H1 (cell line): ENCODE data around the gene NIM1K. TPM values are rescaled to one million over a fixed set of nuclear protein-coding genes. Genes with fewer than 3 reads are reported as not detected.

Experiments used
- CTCF ChIA-PET: fragments of 300-600 bp; sonication (Branson Sonifier 250); formaldehyde crosslinking; loops from one replicate; lab custom pipeline; 2021; ENCODE audit not compliant: partially characterized antibody; lab: Charles Lee
- POLR2A ChIA-PET: fragments of 300-600 bp; sonication (Branson Sonifier 250); formaldehyde crosslinking; loops from one replicate; lab custom pipeline; 2021; ENCODE audit warnings: inconsistent platforms; ENCODE audit not compliant: partially characterized antibody; lab: Charles Lee
- DNase-seq, 2 experiments: peaks; one replicate each; pipeline versions ENCODE4 v3.0.0 to v3.0.0-alpha.2; 2010 to 2022; ENCODE audit warnings: low spot score in 2 of 2, low read depth in 1 of 2, mixed read lengths in 1 of 2
- FAIRE-seq: peaks from 2 replicates; lab custom pipeline; 2011; peaks lifted over from hg19 to GRCh38; lab: Jason Lieb, UNC
- H2AFZ ChIP-seq: 2 replicates; pipeline ENCODE4 v1.8.1; 2012; ENCODE audit warnings: low read length, inconsistent platforms
- H2AK5ac ChIP-seq: 2 replicates; pipeline ENCODE4 v1.6.1; 2013; ENCODE audit warnings: low read depth, low read length
- H2BK120ac ChIP-seq: replicated peaks from 2 replicates; pipeline ENCODE3; 2013; ENCODE audit warnings: low read depth, low read length, inconsistent platforms
- H2BK12ac ChIP-seq: 2 replicates; pipeline ENCODE4 v1.6.1; 2013; ENCODE audit warnings: low read depth, low read length
- H2BK15ac ChIP-seq: 2 replicates; pipeline ENCODE4 v1.6.1; 2013; ENCODE audit warnings: low read length
- H2BK20ac ChIP-seq: 2 replicates; pipeline ENCODE4 v1.6.1; 2013; ENCODE audit warnings: low read length
- H2BK5ac ChIP-seq: 2 replicates; pipeline ENCODE4 v1.6.1; 2013; ENCODE audit warnings: low read depth, low read length
- H3K14ac ChIP-seq: 2 replicates; pipeline ENCODE4 v1.6.1; 2013; ENCODE audit warnings: inconsistent platforms; ENCODE audit not compliant: insufficient read length
- H3K18ac ChIP-seq: 2 replicates; pipeline ENCODE4 v1.6.1; 2013; ENCODE audit warnings: low read length; ENCODE audit errors: extremely low read depth
- H3K23ac ChIP-seq: 2 replicates; pipeline ENCODE4 v1.6.1; 2013; ENCODE audit warnings: inconsistent platforms; ENCODE audit not compliant: insufficient read length
- H3K23me2 ChIP-seq: 2 replicates; pipeline ENCODE4 v1.6.1; 2013; ENCODE audit warnings: low read depth, low read length
- H3K27ac ChIP-seq: 2 replicates; pipeline ENCODE4 v1.6.1; 2011; ENCODE audit warnings: low read depth, low read length, inconsistent platforms
- H3K27me3 ChIP-seq, 4 experiments: replicated peaks in 1 of 4; 1 replicate in 1 of 4; 2 replicates in 3 of 4; pipeline versions ENCODE4 v1.6.1 to v1.8.1; 2011 to 2013; ENCODE audit warnings: low read length in 3 of 4, mild to moderate bottlenecking in 3 of 4, inconsistent platforms in 2 of 4, mixed read lengths in 2 of 4, moderate library complexity in 1 of 4; ENCODE audit not compliant: control insufficient read depth in 3 of 4, insufficient read depth in 3 of 4; ENCODE audit errors: extremely low read depth in 1 of 4
- H3K36me3 ChIP-seq, 4 experiments: 2 replicates each; pipeline versions ENCODE4 v1.6.1 to v1.8.1; 2011 to 2013; ENCODE audit warnings: mild to moderate bottlenecking in 4 of 4, low read length in 3 of 4, moderate library complexity in 2 of 4, control low read depth in 1 of 4, inconsistent platforms in 1 of 4; ENCODE audit not compliant: insufficient read depth in 4 of 4, control insufficient read depth in 2 of 4
- H3K4ac ChIP-seq: replicated peaks from 2 replicates; pipeline ENCODE3; 2013; ENCODE audit warnings: low read length, low read depth, mixed read lengths, inconsistent platforms; ENCODE audit not compliant: insufficient read length
- H3K4me1 ChIP-seq, 4 experiments: replicated peaks in 1 of 4; 1 replicate in 1 of 4; 2 replicates in 3 of 4; pipeline versions ENCODE4 v1.6.1 to v1.8.1; 2011 to 2013; ENCODE audit warnings: low read length in 3 of 4, inconsistent platforms in 2 of 4, mixed read lengths in 1 of 4; ENCODE audit not compliant: insufficient read depth in 4 of 4, control insufficient read depth in 3 of 4
- H3K4me2 ChIP-seq, 2 experiments: 2 replicates each; pipeline versions ENCODE4 v1.6.1 to v1.8.1; 2011 to 2013; ENCODE audit warnings: low read depth in 2 of 2, low read length in 2 of 2, control low read depth in 1 of 2, inconsistent platforms in 1 of 2, mild to moderate bottlenecking in 1 of 2; ENCODE audit not compliant: insufficient read depth in 1 of 2
- H3K4me3 ChIP-seq, 4 experiments: fragments of 200-600, 300-600 bp in 1 of 4; sonication (generic), shearing (Covaris generic), sonication (Bioruptor Twin) in 1 of 4; 2 replicates each; pipeline versions ENCODE4 v1.5.1 to v1.8.1; 2011 to 2016; ENCODE audit warnings: low read length in 4 of 4, low read depth in 3 of 4, control low read depth in 2 of 4, inconsistent platforms in 2 of 4, mild to moderate bottlenecking in 2 of 4, mixed read lengths in 1 of 4, moderate library complexity in 1 of 4; ENCODE audit not compliant: insufficient read depth in 2 of 4; ENCODE audit errors: extremely low read depth in 1 of 4
- H3K56ac ChIP-seq: replicated peaks from 2 replicates; pipeline ENCODE3; 2013; ENCODE audit warnings: low read depth, mild to moderate bottlenecking, mixed read lengths, low read length, inconsistent platforms; ENCODE audit not compliant: insufficient read length
- H3K79me1 ChIP-seq: 2 replicates; pipeline ENCODE4 v1.6.1; 2013; ENCODE audit warnings: low read depth, low read length, control low read depth
- H3K79me2 ChIP-seq, 2 experiments: 2 replicates each; pipeline versions ENCODE4 v1.6.1 to v1.8.1; 2012 to 2013; ENCODE audit warnings: low read length in 2 of 2, mild to moderate bottlenecking in 2 of 2, inconsistent platforms in 1 of 2; ENCODE audit not compliant: insufficient read depth in 2 of 2, control insufficient read depth in 1 of 2
- H3K9ac ChIP-seq, 4 experiments: replicated peaks in 1 of 4; 1 replicate in 1 of 4; 2 replicates in 3 of 4; pipeline versions ENCODE4 v1.6.1 to v1.8.1; 2011 to 2013; ENCODE audit warnings: low read depth in 3 of 4, low read length in 3 of 4, control low read depth in 2 of 4, mild to moderate bottlenecking in 2 of 4, moderate library complexity in 2 of 4, inconsistent platforms in 1 of 4; ENCODE audit errors: extremely low read depth in 1 of 4
- H3K9me3 ChIP-seq, 2 experiments: 2 replicates each; pipeline versions ENCODE4 v1.6.1 to v1.8.1; 2012 to 2013; ENCODE audit warnings: mild to moderate bottlenecking in 2 of 2, moderate library complexity in 2 of 2, control low read depth in 1 of 2, inconsistent platforms in 1 of 2, low read depth in 1 of 2, low read length in 1 of 2, mixed read lengths in 1 of 2; ENCODE audit not compliant: insufficient read depth in 2 of 2
- H4K20me1 ChIP-seq, 2 experiments: replicated peaks in 1 of 2; 2 replicates each; pipeline versions ENCODE3 to v1.8.1; 2011 to 2013; ENCODE audit warnings: inconsistent platforms in 2 of 2, low read length in 2 of 2, mild to moderate bottlenecking in 1 of 2; ENCODE audit not compliant: insufficient read depth in 2 of 2, control insufficient read depth in 1 of 2
- H4K5ac ChIP-seq: 2 replicates; pipeline ENCODE4 v1.6.1; 2013; ENCODE audit warnings: low read length, low read depth, mixed read lengths, inconsistent platforms; ENCODE audit not compliant: insufficient read length
- H4K8ac ChIP-seq: 2 replicates; pipeline ENCODE4 v1.8.0; 2013; ENCODE audit warnings: mild to moderate bottlenecking, moderate library complexity, low read length, inconsistent platforms; ENCODE audit not compliant: insufficient read depth; ENCODE audit errors: extremely low read depth
- H4K91ac ChIP-seq: replicated peaks from 2 replicates; pipeline ENCODE3; 2013; ENCODE audit warnings: low read length, mixed read lengths, inconsistent platforms; ENCODE audit not compliant: insufficient read length
- CBX8 ChIP-seq: fragments of 300-800, 300-1000 bp; sonication (generic); IDR thresholded peaks from 2 replicates; pipeline ENCODE4 v1.7.1; 2016; ENCODE audit warnings: low read depth, low read length, borderline replicate concordance
- EGR1 ChIP-seq: IDR thresholded peaks from 2 replicates; pipeline ENCODE4 v1.6.1; 2011; ENCODE audit warnings: low read depth, low read length, borderline replicate concordance
- HDAC2 ChIP-seq, 2 experiments: fragments of 300-600 bp in 1 of 2; sonication (generic) in 1 of 2; IDR thresholded peaks; 2 replicates each; pipeline ENCODE4 v1.6.1; 2011 to 2012; ENCODE audit warnings: low read depth in 2 of 2, low read length in 2 of 2, mild to moderate bottlenecking in 2 of 2, moderate library complexity in 2 of 2, borderline replicate concordance in 1 of 2, inconsistent platforms in 1 of 2
- HDAC6 ChIP-seq: IDR thresholded peaks from one replicate; pipeline ENCODE4 v1.7.1; 2012; ENCODE audit warnings: low read depth, mild to moderate bottlenecking, inconsistent platforms, low read length, moderate library complexity
- RBBP5 ChIP-seq: IDR thresholded peaks from 2 replicates; pipeline ENCODE4 v1.7.1; 2012; ENCODE audit warnings: low read depth, mild to moderate bottlenecking, inconsistent platforms, low read length, moderate library complexity, borderline replicate concordance
- WGBS, 2 experiments: shearing (Covaris generic) in 1 of 2; methylation state at CpG; one replicate each; pipeline versions ENCODE4 v1.1.6 to v1.1.7; 2013 to 2015; ENCODE audit warnings: low lambda C conversion rate in 2 of 2, mixed read lengths in 2 of 2, inconsistent platforms in 1 of 2, low coverage in 1 of 2, missing lambda C conversion rate in 1 of 2; ENCODE audit not compliant: insufficient replicate concordance in 2 of 2, insufficient coverage in 1 of 2, insufficient read length in 1 of 2; ENCODE audit errors: extremely low coverage in 1 of 2, missing lambda C conversion rate in 1 of 2; 5-methylcytosine and 5-hydroxymethylcytosine counted together
- polyA plus RNA-seq, 7 experiments: library from polyadenylated mRNA; depleted of rRNA in 3 of 7; stranded (reverse) in 5 of 7; unstranded in 2 of 7; fragments of >200 nt in 5 of 7; fragments of 200-250 nt in 2 of 7; gene quantifications; 1 replicate in 5 of 7; 2 replicates in 1 of 7; 4 replicates in 1 of 7; pipeline versions ENCODE4 v1.2.1 to v1.2.3, GENCODE V29; 2011 to 2013; ENCODE audit warnings: missing spikeins in 2 of 7, mixed read lengths in 2 of 7
- total RNA-seq: library from RNA; stranded (reverse); fragmentation: NEBNext Ultra II Directional; extraction: Animal tissue kit (Norgen Biotek cat#: 25700); gene quantifications from 2 replicates; pipeline ENCODE4 v1.2.1, GENCODE V29; 2021
- TF ChIP-seq, protein P1 (sequence below): IDR thresholded peaks from 2 replicates; pipeline ENCODE4 v1.6.1; 2012; ENCODE audit warnings: inconsistent platforms

Gene NIM1K
- total and polyA plus RNA-seq, 2 of the 8 experiments (the other 6 are each of a cell fraction or from before 2014, with no cell fraction given), result not detected

- Histone ChIP-seq H4K5ac (no peak overlapping the region), H2BK15ac (no peak overlapping the region), H3K79me1 (peaks cover 2% of the 10 kb centered on the region), H3K14ac (no peak overlapping the region), H2BK120ac (no peak overlapping the region), H3K18ac (no peak overlapping the region), H3K23me2 (peaks cover 1% of the 10 kb centered on the region; the same call in 1 of the 2 replicates), H3K27me3 (no peaks in the 10 kb centered on the region), H2BK5ac (no peak overlapping the region), H3K4ac (no peak overlapping the region), H4K20me1 (peaks cover 15 to 39% of the 10 kb centered on the region in 2 experiments), H3K9me3 (no peaks in the 10 kb centered on the region), H3K27ac (no peak overlapping the region), H3K23ac (no peak overlapping the region), H3K79me2 (peaks cover 5 to 93% of the 10 kb centered on the region in 2 experiments), H3K4me3 (no peak overlapping the region), H3K4me2 (no peak overlapping the region), H2BK20ac (no peak overlapping the region), H3K36me3 (peaks cover 4 to 53% (median 18%) of the 10 kb centered on the region in 4 experiments), H2AK5ac (no peak overlapping the region), H3K4me1 (peaks cover 2 to 5% (median 3%) of the 10 kb centered on the region in 4 experiments; a peak in 6 of 7 replicates), H4K91ac (no peak overlapping the region), H3K56ac (no peak overlapping the region), H2AFZ (no peak overlapping the region), H2BK12ac (no peak overlapping the region), H3K9ac (no peak overlapping the region), H4K8ac (no peak overlapping the region)
- TF ChIP-seq EGR1 (no peak), RBBP5 (no peak), HDAC2 (IDR thresholded peaks at IDR 0.05; ENCODE audit: borderline replicate concordance in 1 of 2, low read depth in 2 of 2, low read length in 2 of 2) (no peak), CBX8 (no peak), HDAC6 (no peak)
- TF ChIP-seq, protein P1, sequence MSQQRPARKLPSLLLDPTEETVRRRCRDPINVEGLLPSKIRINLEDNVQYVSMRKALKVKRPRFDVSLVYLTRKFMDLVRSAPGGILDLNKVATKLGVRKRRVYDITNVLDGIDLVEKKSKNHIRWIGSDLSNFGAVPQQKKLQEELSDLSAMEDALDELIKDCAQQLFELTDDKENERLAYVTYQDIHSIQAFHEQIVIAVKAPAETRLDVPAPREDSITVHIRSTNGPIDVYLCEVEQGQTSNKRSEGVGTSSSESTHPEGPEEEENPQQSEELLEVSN, result no peak
- POLR2A ChIA-PET, result interaction anchor here (1.3 kb wide), 1 partner anchor 10 kb away, joined by 4 read pairs; no protein-coding TSS in a partner anchor
- no peak for DNase-seq
- 79% methylated on average over 3 of the region's 3 CpGs; no CpG with 5 or more reads in 1 of the 2 experiments for WGBS, 2 experiments
- no peak for FAIRE-seq
- CTCF ChIA-PET, result interaction anchor here (1.3 to 2.1 kb wide), 3 partner anchors 9 to 88 kb away, joined by 3 to 8 read pairs (median 6); no protein-coding TSS in a partner anchor
These were observed 110.5 kb downstream of the NIM1K start for GRCh38 chr5:43302481-43302880.
